Measurements from ENCODE around the gene TMEM39B.

GRCh38 chr1:32073299-32074229 is 825 bp downstream of the TMEM39B start:
- TF ChIP-seq POLR2AphosphoS5 (IDR thresholded peaks at IDR 0.05; ENCODE audit: insufficient read depth, low read depth, low read length) (no peak), MAX (IDR thresholded peaks at IDR 0.05; ENCODE audit: insufficient read depth, insufficient read length) (no peak)
